Astrocyte (in vitro differentiated cells and primary cell): Measurements from ENCODE around the gene MED15. TPM values are rescaled to one million over a fixed set of nuclear protein-coding genes. Genes with fewer than 3 reads are reported as not detected.

Source experiments
- DNase-seq: peaks from one replicate; pipeline ENCODE4 v3.0.0-alpha.2; 2010; ENCODE audit warnings: low read depth
- FAIRE-seq: peaks from 2 replicates; lab custom pipeline; 2011; peaks lifted over from hg19 to GRCh38; lab: Jason Lieb, UNC
- H2AFZ ChIP-seq: 2 replicates; pipeline ENCODE4 v1.6.0; 2012; ENCODE audit warnings: low read depth, low read length, inconsistent platforms
- H3K27ac ChIP-seq: 2 replicates; pipeline ENCODE4 v1.5.1; 2011; ENCODE audit warnings: low read depth, low read length, inconsistent platforms
- H3K27me3 ChIP-seq: 2 replicates; pipeline ENCODE4 v1.6.0; 2011; ENCODE audit warnings: low read length, inconsistent platforms; ENCODE audit not compliant: insufficient read depth
- H3K36me3 ChIP-seq: 2 replicates; pipeline ENCODE4 v1.5.1; 2011; ENCODE audit warnings: low read length, inconsistent platforms; ENCODE audit not compliant: insufficient read depth
- H3K4me1 ChIP-seq: 2 replicates; pipeline ENCODE4 v1.5.1; 2011; ENCODE audit warnings: low read length, inconsistent platforms; ENCODE audit not compliant: insufficient read depth
- H3K4me2 ChIP-seq: 2 replicates; pipeline ENCODE4 v1.6.0; 2012; ENCODE audit warnings: low read length, inconsistent platforms
- H3K4me3 ChIP-seq: 2 replicates; pipeline ENCODE4 v1.5.1; 2011; ENCODE audit warnings: low read depth, mild to moderate bottlenecking, low read length, inconsistent platforms; ENCODE audit not compliant: insufficient read depth
- H3K79me2 ChIP-seq: 2 replicates; pipeline ENCODE4 v1.6.0; 2012; ENCODE audit warnings: mild to moderate bottlenecking, low read length, inconsistent platforms; ENCODE audit not compliant: insufficient read depth
- H3K9ac ChIP-seq: 2 replicates; pipeline ENCODE4 v1.6.0; 2012; ENCODE audit warnings: mild to moderate bottlenecking, low read length, inconsistent platforms
- H3K9me3 ChIP-seq: 2 replicates; pipeline ENCODE4 v1.5.1; 2012; ENCODE audit warnings: low read depth, mild to moderate bottlenecking, low read length, inconsistent platforms; ENCODE audit not compliant: insufficient read depth
- H4K20me1 ChIP-seq: 2 replicates; pipeline ENCODE4 v1.6.0; 2012; ENCODE audit warnings: low read length, inconsistent platforms; ENCODE audit not compliant: insufficient read depth
- H3K27ac Mint-ChIP-seq: one replicate; pipeline ENCODE4 v1.8.0; 2021; ENCODE audit warnings: mild to moderate bottlenecking, mixed read lengths; ENCODE audit not compliant: unreplicated experiment
- H3K27me3 Mint-ChIP-seq: one replicate; pipeline ENCODE4 v1.8.0; 2021; ENCODE audit warnings: low read depth, mixed read lengths; ENCODE audit not compliant: unreplicated experiment
- H3K36me3 Mint-ChIP-seq: one replicate; pipeline ENCODE4 v1.8.0; 2021; ENCODE audit warnings: low read depth, mixed read lengths; ENCODE audit not compliant: unreplicated experiment
- H3K4me1 Mint-ChIP-seq: one replicate; pipeline ENCODE4 v1.8.0; 2021; ENCODE audit warnings: low read depth, mixed read lengths; ENCODE audit not compliant: unreplicated experiment
- H3K4me3 Mint-ChIP-seq: one replicate; pipeline ENCODE4 v1.8.0; 2021; ENCODE audit warnings: mild to moderate bottlenecking, moderate library complexity, mixed read lengths; ENCODE audit not compliant: unreplicated experiment
- H3K9me3 Mint-ChIP-seq: one replicate; pipeline ENCODE4 v1.8.0; 2021; ENCODE audit warnings: mild to moderate bottlenecking, mixed read lengths; ENCODE audit not compliant: unreplicated experiment
- CTCF ChIP-seq: IDR thresholded peaks from 2 replicates; pipeline ENCODE4 v1.5.1; 2011; ENCODE audit warnings: low read depth, mild to moderate bottlenecking, inconsistent platforms, low read length, moderate library complexity; ENCODE audit not compliant: insufficient read depth
- EZH2 ChIP-seq: IDR thresholded peaks from 2 replicates; pipeline ENCODE4 v1.6.1; 2012; ENCODE audit warnings: mild to moderate bottlenecking, low read length, inconsistent platforms; ENCODE audit not compliant: insufficient read depth
- total RNA-seq: library from RNA; stranded (reverse); gene quantifications from 2 replicates; pipeline ENCODE4 v1.2.1, GENCODE V29; 2021

Gene MED15
- total RNA-seq, 1 donor from 2014 or later: 153 TPM

- Histone ChIP-seq H2AFZ (no peak overlapping the region), H3K4me1 (no peaks in the 10 kb centered on the region), H4K20me1 (no peaks in the 10 kb centered on the region), H3K36me3 (no peaks in the 10 kb centered on the region), H3K4me3 (no peak overlapping the region), H3K4me2 (no peak overlapping the region), H3K27me3 (peaks cover 7% of the 10 kb centered on the region), H3K27ac (no peak overlapping the region), H3K79me2 (no peaks in the 10 kb centered on the region), H3K9me3 (no peaks in the 10 kb centered on the region), H3K9ac (no peak overlapping the region)
- H3K4me3 Mint-ChIP-seq: no peak overlapping the region
- no peaks in the 10 kb centered on the region for H3K9me3 Mint-ChIP-seq
- TF ChIP-seq CTCF (no peak), EZH2 (no peak)
- H3K4me1 Mint-ChIP-seq: no peaks in the 10 kb centered on the region
- FAIRE-seq (no peak), DNase-seq (no peak)
- no peak overlapping the region for H3K27ac Mint-ChIP-seq
- peaks cover 44% of the 10 kb centered on the region for H3K27me3 Mint-ChIP-seq
- no peaks in the 10 kb centered on the region for H3K36me3 Mint-ChIP-seq
Measured at GRCh38 chr22:20616451-20617043, 109.1 kb downstream of the MED15 start.

GRCh38 chr22:20618488-20618887 lies 111.1 kb downstream of the MED15 start:
- Histone ChIP-seq H3K27ac (no peak overlapping the region), H3K79me2 (no peaks in the 10 kb centered on the region), H3K27me3 (peaks cover 7% of the 10 kb centered on the region), H3K9ac (no peak overlapping the region), H2AFZ (no peak overlapping the region), H4K20me1 (no peaks in the 10 kb centered on the region), H3K4me2 (no peak overlapping the region), H3K4me1 (no peaks in the 10 kb centered on the region), H3K4me3 (no peak overlapping the region), H3K9me3 (no peaks in the 10 kb centered on the region), H3K36me3 (no peaks in the 10 kb centered on the region)
- DNase-seq (no peak), FAIRE-seq (no peak)
- H3K4me1 Mint-ChIP-seq: no peaks in the 10 kb centered on the region
- no peaks in the 10 kb centered on the region for H3K36me3 Mint-ChIP-seq
- no peak for TF ChIP-seq CTCF
- TF ChIP-seq EZH2: no peak
- no peak overlapping the region for H3K4me3 Mint-ChIP-seq
- H3K27me3 Mint-ChIP-seq: peaks cover 44% of the 10 kb centered on the region
- no peak overlapping the region for H3K27ac Mint-ChIP-seq
- H3K9me3 Mint-ChIP-seq: no peaks in the 10 kb centered on the region
